GM19467 (cell line): ENCODE results near the gene SLC38A8.

ENCODE experiments used
- ATAC-seq: cut with Tn5 transposase; IDR thresholded peaks from one replicate; pipeline ENCODE4 v1.9.1; 2021; ENCODE audit warnings: mild to moderate bottlenecking, moderate library complexity; ENCODE audit not compliant: unreplicated experiment

The SLC38A8 gene

GRCh38 chr16:84049403-84050060 is 6.9 kb upstream of the SLC38A8 start:
- no peak for ATAC-seq

- no peak for ATAC-seq
Measured at GRCh38 chr16:84048871-84049270, 6.3 kb upstream of the SLC38A8 start.

GRCh38 chr16:84048270-84048669 is 5.7 kb upstream of the SLC38A8 start:
- no peak for ATAC-seq

GRCh38 chr16:84047626-84048025 is 5.0 kb upstream of the SLC38A8 start:
- ATAC-seq, result no peak

GRCh38 chr16:84047206-84047605 is 4.6 kb upstream of the SLC38A8 start:
- no peak for ATAC-seq

- no peak for ATAC-seq
Measured at GRCh38 chr16:84045818-84046470, 3.3 kb upstream of the SLC38A8 start.

GRCh38 chr16:84045001-84045817 is 2.6 kb upstream of the SLC38A8 start:
- no peak for ATAC-seq

- ATAC-seq, result no peak
Measured at GRCh38 chr16:84044118-84044488, 1.5 kb upstream of the SLC38A8 start.

GRCh38 chr16:84043486-84044117 is 1.0 kb upstream of the SLC38A8 start:
- ATAC-seq, result no peak

- ATAC-seq, result no peak
Measured at GRCh38 chr16:84042879-84043485, 387 bp upstream of the SLC38A8 start.

- ATAC-seq, result no peak
Measured at GRCh38 chr16:84041881-84042280, 714 bp downstream of the SLC38A8 start.

- ATAC-seq, result no peak
Measured at GRCh38 chr16:84040823-84041820, 1.5 kb downstream of the SLC38A8 start.

GRCh38 chr16:84040226-84040822 is 2.3 kb downstream of the SLC38A8 start:
- ATAC-seq, result no peak

GRCh38 chr16:84039696-84040095 is 2.9 kb downstream of the SLC38A8 start:
- ATAC-seq, result no peak

GRCh38 chr16:84038469-84038868 is 4.1 kb downstream of the SLC38A8 start:
- ATAC-seq, result no peak

- no peak for ATAC-seq
Measured at GRCh38 chr16:84036982-84037425, 5.6 kb downstream of the SLC38A8 start.

- no peak for ATAC-seq
Measured at GRCh38 chr16:84036131-84036530, 6.5 kb downstream of the SLC38A8 start.

GRCh38 chr16:84034516-84034915 is 8.1 kb downstream of the SLC38A8 start:
- no peak for ATAC-seq
